Measurements from ENCODE around the gene CDKN2AIPNL. TPM values are rescaled to one million over a fixed set of nuclear protein-coding genes. Genes with fewer than 3 reads are reported as not detected.

The CDKN2AIPNL gene
- total and polyA plus RNA-seq, 2 of the 13 experiments (the other 11 are each of a cell fraction or from before 2014, with no cell fraction given), result 17.4 to 46.5 TPM

DNA sequence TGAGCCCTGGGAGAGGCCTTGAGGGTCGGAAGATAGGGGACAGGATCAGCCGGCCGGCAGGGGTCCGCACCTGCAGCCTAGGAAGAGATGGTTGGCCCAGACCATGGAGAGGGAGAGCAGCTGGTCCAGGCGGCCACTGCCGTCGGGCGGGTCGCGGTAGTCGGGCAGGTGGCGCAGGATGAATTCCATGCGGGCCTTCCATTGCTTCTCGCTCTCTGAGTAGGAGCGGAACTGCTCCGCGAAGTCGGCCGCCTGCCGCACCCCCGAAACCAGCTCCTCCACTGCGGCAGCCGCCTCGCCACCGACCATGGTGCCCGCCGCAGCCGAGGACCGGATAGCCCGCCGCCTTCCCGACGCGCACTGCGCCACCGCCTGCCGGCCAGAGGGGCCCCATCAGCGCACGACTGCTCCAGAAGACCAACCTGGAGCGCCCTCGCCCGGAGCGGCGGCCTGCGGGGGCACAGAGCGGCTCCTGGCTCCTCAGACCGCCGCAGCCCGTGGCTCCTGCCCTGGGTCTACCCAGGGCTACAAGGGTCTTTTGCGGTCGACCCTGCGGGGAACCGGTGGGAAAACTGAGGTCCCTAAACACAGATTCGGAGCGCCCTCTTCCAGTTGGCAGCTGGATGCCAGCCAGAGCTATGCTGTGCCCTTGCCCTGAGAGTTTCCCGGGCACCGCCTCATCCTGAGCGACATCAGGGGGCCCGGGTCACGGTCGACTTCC is at the start of gene CDKN2AIPNL (continued):
- TF ChIP-seq SPEN (CRISPR knock-in tag; IDR thresholded peaks at IDR 0.05; ENCODE audit: low read depth) (peak; percentile 99), SMAD1 (CRISPR knock-in tag; IDR thresholded peaks at IDR 0.05; ENCODE audit: borderline replicate concordance, low read depth) (peak; percentile 77; the same call in 1 of the 2 replicates), MATR3 (CRISPR knock-in tag; IDR thresholded peaks at IDR 0.05) (no peak), ZNF446 (CRISPR knock-in tag; IDR thresholded peaks at IDR 0.05) (peak; percentile 74; the same call in 1 of the 2 replicates), ZBTB38 (CRISPR knock-in tag; IDR thresholded peaks at IDR 0.05) (peak; percentile 94), ZNF552 (CRISPR knock-in tag; IDR thresholded peaks at IDR 0.05; ENCODE audit: borderline replicate concordance) (peak; percentile 66; the same call in 1 of the 2 replicates), ZNF441 (CRISPR knock-in tag; IDR thresholded peaks at IDR 0.05; ENCODE audit: borderline replicate concordance) (0 out of 2 replicates have a peak, but pooled peaks have one; percentile 36), MBNL3 (CRISPR knock-in tag; conservative IDR thresholded peaks at IDR 0.05) (no peak), ZNF121 (CRISPR knock-in tag; IDR thresholded peaks at IDR 0.05) (no peak), NONO (IDR thresholded peaks at IDR 0.05) (no peak), NONO (CRISPR knock-in tag; conservative IDR thresholded peaks at IDR 0.05) (peak; percentile 99), ISL2 (CRISPR knock-in tag; IDR thresholded peaks at IDR 0.05) (peak; percentile 84), BORCS8-MEF2B (CRISPR knock-in tag; IDR thresholded peaks at IDR 0.05) (peak; percentile 96), NR2F6 (IDR thresholded peaks at IDR 0.05) (no peak), NR2F6 (CRISPR knock-in tag; IDR thresholded peaks at IDR 0.05) (peak; percentile 71), ZNF263 (CRISPR knock-in tag; IDR thresholded peaks at IDR 0.05) (peak; percentile 52), KMT2B (CRISPR knock-in tag; IDR thresholded peaks at IDR 0.05) (peak; percentile 97), NFIB (CRISPR knock-in tag; IDR thresholded peaks at IDR 0.05; ENCODE audit: borderline replicate concordance) (no peak), ZNF660 (CRISPR knock-in tag; IDR thresholded peaks at IDR 0.05; ENCODE audit: borderline replicate concordance, low read depth) (peak; percentile 64; the same call in 1 of the 2 replicates), ZNF549 (CRISPR knock-in tag; IDR thresholded peaks at IDR 0.05) (0 out of 2 replicates have a peak, but pooled peaks have one; percentile 28), ELF3 (CRISPR knock-in tag; IDR thresholded peaks at IDR 0.05) (peak; percentile 87), MIXL1 (CRISPR knock-in tag; IDR thresholded peaks at IDR 0.05) (peak; percentile 82; the same call in 1 of the 2 replicates), SRF (IDR thresholded peaks at IDR 0.05; ENCODE audit: low read depth, low read length) (0 out of 2 replicates have a peak, but pooled peaks have one; percentile 18), TEAD2 (CRISPR knock-in tag; IDR thresholded peaks at IDR 0.05) (no peak), ARNT2 (CRISPR knock-in tag; IDR thresholded peaks at IDR 0.05; ENCODE audit: low read depth) (peak; percentile 97), JDP2 (CRISPR knock-in tag; IDR thresholded peaks at IDR 0.05; ENCODE audit: borderline replicate concordance) (no peak; the same call in 1 of the 2 replicates), SRSF9 (IDR thresholded peaks at IDR 0.05; ENCODE audit: borderline replicate concordance, insufficient read depth, low read depth, low read length, poor library complexity, severe bottlenecking) (no peak), ONECUT2 (CRISPR knock-in tag; IDR thresholded peaks at IDR 0.05) (0 out of 2 replicates have a peak, but pooled peaks have one; percentile 19), NFKB2 (CRISPR knock-in tag; IDR thresholded peaks at IDR 0.05; ENCODE audit: borderline replicate concordance) (peak; percentile 84; the same call in 1 of the 2 replicates), REPIN1 (CRISPR knock-in tag; IDR thresholded peaks at IDR 0.05; ENCODE audit: borderline replicate concordance, low read depth) (peak; percentile 95), ZNF160 (CRISPR knock-in tag; IDR thresholded peaks at IDR 0.05) (0 out of 2 replicates have a peak, but pooled peaks have one; percentile 78)
- TF ChIP-seq, protein P1, sequence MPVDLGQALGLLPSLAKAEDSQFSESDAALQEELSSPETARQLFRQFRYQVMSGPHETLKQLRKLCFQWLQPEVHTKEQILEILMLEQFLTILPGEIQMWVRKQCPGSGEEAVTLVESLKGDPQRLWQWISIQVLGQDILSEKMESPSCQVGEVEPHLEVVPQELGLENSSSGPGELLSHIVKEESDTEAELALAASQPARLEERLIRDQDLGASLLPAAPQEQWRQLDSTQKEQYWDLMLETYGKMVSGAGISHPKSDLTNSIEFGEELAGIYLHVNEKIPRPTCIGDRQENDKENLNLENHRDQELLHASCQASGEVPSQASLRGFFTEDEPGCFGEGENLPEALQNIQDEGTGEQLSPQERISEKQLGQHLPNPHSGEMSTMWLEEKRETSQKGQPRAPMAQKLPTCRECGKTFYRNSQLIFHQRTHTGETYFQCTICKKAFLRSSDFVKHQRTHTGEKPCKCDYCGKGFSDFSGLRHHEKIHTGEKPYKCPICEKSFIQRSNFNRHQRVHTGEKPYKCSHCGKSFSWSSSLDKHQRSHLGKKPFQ (CRISPR knock-in tag; IDR thresholded peaks at IDR 0.05; ENCODE audit: insufficient replicate concordance), result peak; percentile 68

All from HepG2 (cell line).